ENCODE measurements around the gene SLC25A12. TPM values are rescaled to one million over a fixed set of nuclear protein-coding genes. Genes with fewer than 3 reads are reported as not detected.

Gene SLC25A12
- total and polyA plus RNA-seq, 9 of the 15 experiments (the other 6 are each of a cell fraction or from before 2014, with no cell fraction given): 13.5 to 36.5 (median 21.7) TPM

- TF ChIP-seq, protein P1, sequence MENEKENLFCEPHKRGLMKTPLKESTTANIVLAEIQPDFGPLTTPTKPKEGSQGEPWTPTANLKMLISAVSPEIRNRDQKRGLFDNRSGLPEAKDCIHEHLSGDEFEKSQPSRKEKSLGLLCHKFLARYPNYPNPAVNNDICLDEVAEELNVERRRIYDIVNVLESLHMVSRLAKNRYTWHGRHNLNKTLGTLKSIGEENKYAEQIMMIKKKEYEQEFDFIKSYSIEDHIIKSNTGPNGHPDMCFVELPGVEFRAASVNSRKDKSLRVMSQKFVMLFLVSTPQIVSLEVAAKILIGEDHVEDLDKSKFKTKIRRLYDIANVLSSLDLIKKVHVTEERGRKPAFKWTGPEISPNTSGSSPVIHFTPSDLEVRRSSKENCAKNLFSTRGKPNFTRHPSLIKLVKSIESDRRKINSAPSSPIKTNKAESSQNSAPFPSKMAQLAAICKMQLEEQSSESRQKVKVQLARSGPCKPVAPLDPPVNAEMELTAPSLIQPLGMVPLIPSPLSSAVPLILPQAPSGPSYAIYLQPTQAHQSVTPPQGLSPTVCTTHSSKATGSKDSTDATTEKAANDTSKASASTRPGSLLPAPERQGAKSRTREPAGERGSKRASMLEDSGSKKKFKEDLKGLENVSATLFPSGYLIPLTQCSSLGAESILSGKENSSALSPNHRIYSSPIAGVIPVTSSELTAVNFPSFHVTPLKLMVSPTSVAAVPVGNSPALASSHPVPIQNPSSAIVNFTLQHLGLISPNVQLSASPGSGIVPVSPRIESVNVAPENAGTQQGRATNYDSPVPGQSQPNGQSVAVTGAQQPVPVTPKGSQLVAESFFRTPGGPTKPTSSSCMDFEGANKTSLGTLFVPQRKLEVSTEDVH (IDR thresholded peaks at IDR 0.05; ENCODE audit: low read depth, partially characterized antibody): no peak
- TF ChIP-seq ZNF217 (CRISPR knock-in tag; IDR thresholded peaks at IDR 0.05): no peak
- TF ChIP-seq ZNF407 (IDR thresholded peaks at IDR 0.05; ENCODE audit: low read depth): no peak
- no peak for TF ChIP-seq ILF3 (IDR thresholded peaks at IDR 0.05; ENCODE audit: borderline replicate concordance)
- TF ChIP-seq TCF3 (CRISPR knock-in tag; IDR thresholded peaks at IDR 0.05): no peak
- 0 out of 2 replicates have a peak, but pooled peaks have one; percentile 32 for TF ChIP-seq GATAD2B (IDR thresholded peaks at IDR 0.05; ENCODE audit: borderline replicate concordance)
- no peak for TF ChIP-seq XRCC4 (IDR thresholded peaks at IDR 0.05; ENCODE audit: extremely low read depth, insufficient read depth, insufficient read length)
- no peak for TF ChIP-seq STAT5B (CRISPR knock-in tag; IDR thresholded peaks at IDR 0.05)
- TF ChIP-seq CSDE1 (IDR thresholded peaks at IDR 0.05): peak in 1 of 2 experiments; percentile 71; a peak in 2 of 4 replicates
- TF ChIP-seq ARID2 (IDR thresholded peaks at IDR 0.05): no peak
- TF ChIP-seq ZC3H8 (IDR thresholded peaks at IDR 0.05): no peak
- no peak for TF ChIP-seq CLOCK (CRISPR knock-in tag; IDR thresholded peaks at IDR 0.05; ENCODE audit: borderline replicate concordance)
- TF ChIP-seq FOXJ2 (tag; IDR thresholded peaks at IDR 0.05): peak; percentile 92
- no peak for TF ChIP-seq ZNF75A (CRISPR knock-in tag; IDR thresholded peaks at IDR 0.05)
These were observed 30.3 kb upstream of the SLC25A12 start (continued) for GRCh38 chr2:171924170-171924942.

Data from K562 (cell line).